Chondrocyte (in vitro differentiated cells): ENCODE data around the gene NATD1. TPM values are rescaled to one million over a fixed set of nuclear protein-coding genes. Genes with fewer than 3 reads are reported as not detected.

Experiments
- DNase-seq: peaks from one replicate; pipeline ENCODE4 v3.0.0; 2021; ENCODE audit warnings: mixed read lengths, low spot score
- H3K27ac Mint-ChIP-seq: one replicate; pipeline ENCODE4 v1.8.0; 2021; ENCODE audit warnings: mild to moderate bottlenecking, moderate library complexity, mixed read lengths; ENCODE audit not compliant: unreplicated experiment
- H3K27me3 Mint-ChIP-seq: 2 replicates; pipeline ENCODE4 v1.8.0; 2021; ENCODE audit warnings: low read depth, mixed read lengths
- H3K36me3 Mint-ChIP-seq: 2 replicates; pipeline ENCODE4 v1.8.0; 2021; ENCODE audit warnings: low read depth, mixed read lengths
- H3K4me1 Mint-ChIP-seq: 2 replicates; pipeline ENCODE4 v1.8.0; 2021; ENCODE audit warnings: low read depth, mild to moderate bottlenecking, mixed read lengths
- H3K4me3 Mint-ChIP-seq: one replicate; pipeline ENCODE4 v1.8.0; 2021; ENCODE audit warnings: mild to moderate bottlenecking, moderate library complexity, mixed read lengths; ENCODE audit not compliant: unreplicated experiment
- H3K9me3 Mint-ChIP-seq: 2 replicates; pipeline ENCODE4 v1.8.0; 2021; ENCODE audit warnings: low read depth, mixed read lengths
- CTCF ChIP-seq: fragments of 200-600 bp; sonication (generic); IDR thresholded peaks from 2 replicates; pipeline ENCODE4 v1.5.0; 2021; ENCODE audit warnings: antibody characterized with exemption, mild to moderate bottlenecking, moderate library complexity
- total RNA-seq: library from RNA; stranded (reverse); gene quantifications from 3 replicates; pipeline ENCODE4 v1.2.1, GENCODE V29; 2021

NATD1 gene
- total RNA-seq, 1 donor from 2014 or later = 17.2 TPM

- H3K36me3 Mint-ChIP-seq = peaks cover 1% of the 10 kb centered on the region
- H3K4me3 Mint-ChIP-seq = peak overlapping the region; percentile 88
Observed at GRCh38 chr17:21287703-21288449, 34.7 kb upstream of the NATD1 start.

GRCh38 chr17:21286909-21287702 is 33.9 kb upstream of the NATD1 start:
- no peak for TF ChIP-seq CTCF
- Mint-ChIP-seq H3K36me3 (no peaks in the 10 kb centered on the region), H3K4me1 (peaks cover 53% of the 10 kb centered on the region), H3K27ac (peak overlapping the region; percentile 94), H3K4me3 (peak overlapping the region; percentile 88), H3K27me3 (no peaks in the 10 kb centered on the region), H3K9me3 (no peaks in the 10 kb centered on the region)
- DNase-seq = no peak

More at GRCh38 chr17:21287703-21288449, 34.7 kb upstream of the NATD1 start:
- Mint-ChIP-seq H3K4me1 (peaks cover 45% of the 10 kb centered on the region), H3K27ac (peak overlapping the region; percentile 94), H3K9me3 (peaks cover 2% of the 10 kb centered on the region), H3K27me3 (no peaks in the 10 kb centered on the region)
- TF ChIP-seq CTCF = peak; percentile 21
- no peak for DNase-seq

GRCh38 chr17:21286066-21286770 is 33.0 kb upstream of the NATD1 start:
- H3K36me3 Mint-ChIP-seq = no peaks in the 10 kb centered on the region
- no peaks in the 10 kb centered on the region for H3K9me3 Mint-ChIP-seq
- peaks cover 60% of the 10 kb centered on the region for H3K4me1 Mint-ChIP-seq
- no peaks in the 10 kb centered on the region for H3K27me3 Mint-ChIP-seq
- peak; percentile 35 for TF ChIP-seq CTCF
- peak overlapping the region; percentile 88 for H3K4me3 Mint-ChIP-seq
- peak overlapping the region; percentile 94 for H3K27ac Mint-ChIP-seq
- no peak for DNase-seq

GRCh38 chr17:21285164-21286065 is 32.2 kb upstream of the NATD1 start:
- Mint-ChIP-seq H3K27ac (peak overlapping the region; percentile 94), H3K4me1 (peaks cover 60% of the 10 kb centered on the region), H3K9me3 (no peaks in the 10 kb centered on the region), H3K27me3 (no peaks in the 10 kb centered on the region), H3K4me3 (peak overlapping the region; percentile 88), H3K36me3 (no peaks in the 10 kb centered on the region)
- TF ChIP-seq CTCF = no peak
- no peak for DNase-seq
